ENCODE data around the gene IL12RB1. TPM values are rescaled to one million over a fixed set of nuclear protein-coding genes. Genes with fewer than 3 reads are reported as not detected.

Gene IL12RB1
- total RNA-seq, 1 donor from 2014 or later: 6.2 TPM

GRCh38 chr19:18065173-18065495 lies 21.6 kb downstream of the IL12RB1 start:
- intact Hi-C loops (cut with DNase I): no loop called here
- Histone ChIP-seq H3K27ac (no peak overlapping the region), H3K9me3 (no peaks in the 10 kb centered on the region), H3K27me3 (no peaks in the 10 kb centered on the region), H3K4me1 (no peaks in the 10 kb centered on the region), H3K4me3 (no peak overlapping the region), H3K36me3 (no peaks in the 10 kb centered on the region)
- no peak for DNase-seq
- ATAC-seq: no peak
- no peak for TF ChIP-seq CTCF (IDR thresholded peaks at IDR 0.05)

- intact Hi-C loops (cut with DNase I): no loop called here
- ATAC-seq (no peak), DNase-seq (no peak)
- Histone ChIP-seq H3K4me3 (no peak overlapping the region), H3K27me3 (no peaks in the 10 kb centered on the region), H3K4me1 (peaks cover 4% of the 10 kb centered on the region), H3K9me3 (no peaks in the 10 kb centered on the region), H3K27ac (no peak overlapping the region), H3K36me3 (no peaks in the 10 kb centered on the region)
- no peak for TF ChIP-seq CTCF (IDR thresholded peaks at IDR 0.05)
Observed at GRCh38 chr19:18063463-18063862, 23.3 kb downstream of the IL12RB1 start.

GRCh38 chr19:18062028-18062427 lies 24.7 kb downstream of the IL12RB1 start:
- Histone ChIP-seq H3K27ac (no peak overlapping the region), H3K9me3 (no peaks in the 10 kb centered on the region), H3K27me3 (no peaks in the 10 kb centered on the region), H3K4me1 (peaks cover 14% of the 10 kb centered on the region), H3K4me3 (no peak overlapping the region), H3K36me3 (no peaks in the 10 kb centered on the region)
- ATAC-seq: no peak
- no peak for DNase-seq
- intact Hi-C loops (cut with DNase I): no loop called here
- TF ChIP-seq CTCF (IDR thresholded peaks at IDR 0.05): no peak

- no peak for DNase-seq
Observed at GRCh38 chr19:18060472-18060871, 26.3 kb downstream of the IL12RB1 start.

GRCh38 chr19:18059902-18060301 lies 26.8 kb downstream of the IL12RB1 start:
- Histone ChIP-seq H3K4me1 (peaks cover 14% of the 10 kb centered on the region), H3K36me3 (no peaks in the 10 kb centered on the region), H3K27ac (no peak overlapping the region), H3K4me3 (no peak overlapping the region), H3K9me3 (no peaks in the 10 kb centered on the region), H3K27me3 (no peaks in the 10 kb centered on the region)
- intact Hi-C loops (cut with DNase I): loop anchor here (2.0 kb wide), 1 partner anchor 53 kb away; no protein-coding TSS in a partner anchor
- no peak for TF ChIP-seq CTCF (IDR thresholded peaks at IDR 0.05)
- DNase-seq (no peak), ATAC-seq (no peak)

More at GRCh38 chr19:18060472-18060871, 26.3 kb downstream of the IL12RB1 start:
- peaks cover 14% of the 10 kb centered on the region for H3K4me1 ChIP-seq
- no peak for ATAC-seq
- no peak overlapping the region for H3K27ac ChIP-seq
- no peaks in the 10 kb centered on the region for H3K36me3 ChIP-seq
- intact Hi-C loops (cut with DNase I): no loop called here
- H3K4me3 ChIP-seq: no peak overlapping the region
- no peak for TF ChIP-seq CTCF (IDR thresholded peaks at IDR 0.05)
- no peaks in the 10 kb centered on the region for H3K9me3 ChIP-seq
- no peaks in the 10 kb centered on the region for H3K27me3 ChIP-seq

GRCh38 chr19:18059297-18059696 lies 27.4 kb downstream of the IL12RB1 start:
- no peak for DNase-seq
- intact Hi-C loops (cut with DNase I): loop anchor here (2.0 kb wide), 1 partner anchor 52 kb away; no protein-coding TSS in a partner anchor
- no peak for TF ChIP-seq CTCF (IDR thresholded peaks at IDR 0.05)
- Histone ChIP-seq H3K4me1 (peaks cover 14% of the 10 kb centered on the region), H3K9me3 (no peaks in the 10 kb centered on the region), H3K36me3 (no peaks in the 10 kb centered on the region), H3K27me3 (no peaks in the 10 kb centered on the region), H3K27ac (no peak overlapping the region), H3K4me3 (no peak overlapping the region)
- no peak for ATAC-seq

Measured in upper lobe of right lung (tissue), 1 donor.